Posterior cingulate gyrus (tissue), 11 donors: ENCODE data around the gene RFX8.
A peak's percentile ranks its signal among the peaks of the same experiment; 100 is the strongest.
"Not testable (repeated sequence)": the region's sequence is repeated elsewhere in the genome, so short reads cannot be mapped to it uniquely, and the experiment has no call there.

ENCODE experiments used
- DNase-seq, 10 donors: peaks; one replicate each; pipeline versions ENCODE4 v3.0.0 to v3.0.0-alpha.2; 2020 to 2021; ENCODE audit warnings: mixed read lengths in 3 of 10
- intact Hi-C: fragments of 100-400 bp; cut with DNase I; formaldehyde crosslinking; loops from one replicate; pipeline ENCODE4 v1.15.1; 2023

RFX8 gene

GRCh38 chr2:101360232-101360631 is 114.7 kb downstream of the RFX8 start:
- DNase-seq = no peak
- intact Hi-C loops = no loop called here

GRCh38 chr2:101359410-101359954 is 115.4 kb downstream of the RFX8 start:
- intact Hi-C loops = no loop called here
- no peak for DNase-seq

- intact Hi-C loops = no loop called here
- no peak for DNase-seq
Measured at GRCh38 chr2:101357376-101357775, 117.5 kb downstream of the RFX8 start.

GRCh38 chr2:101356521-101356920 is 118.4 kb downstream of the RFX8 start:
- DNase-seq = no peak
- intact Hi-C loops = no loop called here

GRCh38 chr2:101356055-101356454 is 118.9 kb downstream of the RFX8 start:
- DNase-seq = no peak
- intact Hi-C loops = no loop called here

- intact Hi-C loops = no loop called here
- no peak for DNase-seq
Measured at GRCh38 chr2:101355401-101356054, 119.4 kb downstream of the RFX8 start.

- DNase-seq = no peak
- intact Hi-C loops = no loop called here
Measured at GRCh38 chr2:101354420-101355311, 120.2 kb downstream of the RFX8 start.

GRCh38 chr2:101352631-101353030 is 122.3 kb downstream of the RFX8 start:
- DNase-seq, intact Hi-C loops: not testable (repeated sequence)

GRCh38 chr2:101351207-101351606 is 123.7 kb downstream of the RFX8 start:
- intact Hi-C loops = no loop called here
- no peak for DNase-seq

GRCh38 chr2:101349893-101350662 is 124.8 kb downstream of the RFX8 start:
- peak in 1 of 10 donors; percentile 26 for DNase-seq
- intact Hi-C loops = loop anchor here (10.0 kb wide), 1 partner anchor 485 kb away; no protein-coding TSS in a partner anchor

- intact Hi-C loops = loop anchor here (10.0 kb wide), 1 partner anchor 486 kb away; no protein-coding TSS in a partner anchor
Measured at GRCh38 chr2:101348883-101349282, 126.0 kb downstream of the RFX8 start.

More at GRCh38 chr2:101348883-101349282, 126.0 kb downstream of the RFX8 start:
- no peak for DNase-seq
